ENCODE results near the gene SPRR1A. TPM values are rescaled to one million over a fixed set of nuclear protein-coding genes. Genes with fewer than 3 reads are reported as not detected.

The SPRR1A gene
- total and polyA plus RNA-seq, 2 of the 13 experiments (the other 11 are each of a cell fraction or from before 2014, with no cell fraction given): not detected

DNA sequence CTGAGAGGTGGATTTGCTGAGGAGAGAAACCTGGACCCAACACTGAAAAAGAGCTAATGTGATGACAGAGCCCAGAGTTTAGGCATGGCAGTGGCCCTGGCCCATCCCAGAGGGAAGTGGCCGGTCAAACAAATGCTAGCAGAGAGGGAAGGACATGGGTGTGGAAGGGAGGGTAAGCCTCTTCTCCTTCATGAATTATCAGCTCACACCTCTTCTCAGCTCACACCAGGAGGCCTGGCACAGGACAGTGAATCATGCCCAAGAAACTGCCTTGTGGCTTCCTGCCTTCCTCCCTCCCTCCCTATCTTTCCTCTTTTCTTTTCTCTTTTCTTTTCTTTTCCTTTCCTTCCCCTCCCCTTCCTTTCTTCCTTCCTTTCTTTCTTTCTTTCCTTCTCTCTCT, 16.4 kb downstream of the SPRR1A start:
- Histone ChIP-seq H2AFZ (ENCODE audit: low read length) (no peak overlapping the region), H3K4me3 (replicated peaks in 1 of 3; ENCODE audit: insufficient read depth in 1 of 3, low read depth in 2 of 3, low read length in 3 of 3) (no peak overlapping the region), H3K4me1 (ENCODE audit: insufficient read depth, low read length) (no peaks in the 10 kb centered on the region), H4K20me1 (ENCODE audit: insufficient read depth, low read length) (no peaks in the 10 kb centered on the region), H3K27me3 (ENCODE audit: control insufficient read depth in 1 of 2, insufficient read depth in 2 of 2, low read length in 2 of 2) (no peaks in the 10 kb centered on the region), H3K36me3 (replicated peaks in 1 of 2; ENCODE audit: control insufficient read depth in 1 of 2, insufficient read depth in 2 of 2, low read length in 2 of 2) (no peaks in the 10 kb centered on the region), H3K79me2 (ENCODE audit: insufficient read depth, low read length) (no peaks in the 10 kb centered on the region), H3K9ac (ENCODE audit: insufficient read depth, low read depth, low read length) (no peak overlapping the region), H3K27ac (ENCODE audit: extremely low read length, insufficient read depth, low read length) (no peak overlapping the region), H3K9me3 (ENCODE audit: low read length) (no peaks in the 10 kb centered on the region), H3K4me2 (ENCODE audit: low read depth, low read length) (no peak overlapping the region)
- ATAC-seq (no peak), DNase-seq (ENCODE audit: low spot score) (no peak), FAIRE-seq (no peak)
- no TSS peak for BruUV-seq (replicated peaks)
- 0% methylated on average over 1 of the region's 1 CpG for WGBS (ENCODE audit: low lambda C conversion rate)
- in situ Hi-C loops (cut with HindIII; ENCODE audit: extremely low pct_ligation_motif_present, low pct_unique_long_range_greater_than_20kb) (no loop called here), intact Hi-C loops (cut with micrococcal nuclease; ENCODE audit: unreplicated experiment) (no loop called here)
- CTCF ChIA-PET (ENCODE audit: low intra/inter-chr PET ratio, low total read pairs): no interaction called here
- TF ChIP-seq MEF2D (CRISPR knock-in tag; IDR thresholded peaks at IDR 0.05) (no peak), KDM5A (IDR thresholded peaks at IDR 0.05; ENCODE audit: borderline replicate concordance, low read length) (no peak), ZNF766 (CRISPR knock-in tag; IDR thresholded peaks at IDR 0.05; ENCODE audit: borderline replicate concordance) (no peak), ZNF790 (CRISPR knock-in tag; IDR thresholded peaks at IDR 0.05; ENCODE audit: borderline replicate concordance) (no peak), ELF3 (CRISPR knock-in tag; IDR thresholded peaks at IDR 0.05) (no peak), GZF1 (CRISPR knock-in tag; IDR thresholded peaks at IDR 0.05) (no peak), ZNF672 (CRISPR knock-in tag; IDR thresholded peaks at IDR 0.05) (no peak), ARNT2 (CRISPR knock-in tag; IDR thresholded peaks at IDR 0.05; ENCODE audit: low read depth) (no peak)
- TF ChIP-seq, protein P1, sequence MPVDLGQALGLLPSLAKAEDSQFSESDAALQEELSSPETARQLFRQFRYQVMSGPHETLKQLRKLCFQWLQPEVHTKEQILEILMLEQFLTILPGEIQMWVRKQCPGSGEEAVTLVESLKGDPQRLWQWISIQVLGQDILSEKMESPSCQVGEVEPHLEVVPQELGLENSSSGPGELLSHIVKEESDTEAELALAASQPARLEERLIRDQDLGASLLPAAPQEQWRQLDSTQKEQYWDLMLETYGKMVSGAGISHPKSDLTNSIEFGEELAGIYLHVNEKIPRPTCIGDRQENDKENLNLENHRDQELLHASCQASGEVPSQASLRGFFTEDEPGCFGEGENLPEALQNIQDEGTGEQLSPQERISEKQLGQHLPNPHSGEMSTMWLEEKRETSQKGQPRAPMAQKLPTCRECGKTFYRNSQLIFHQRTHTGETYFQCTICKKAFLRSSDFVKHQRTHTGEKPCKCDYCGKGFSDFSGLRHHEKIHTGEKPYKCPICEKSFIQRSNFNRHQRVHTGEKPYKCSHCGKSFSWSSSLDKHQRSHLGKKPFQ (CRISPR knock-in tag; IDR thresholded peaks at IDR 0.05; ENCODE audit: insufficient replicate concordance): no peak
- POLR2A ChIA-PET: no interaction called here

All from HepG2 (cell line).